K562 (cell line): ENCODE data around the gene FLT1. TPM values are rescaled to one million over a fixed set of nuclear protein-coding genes. Genes with fewer than 3 reads are reported as not detected.

ENCODE experiments used
- CCNT2 ChIP-seq: IDR thresholded peaks from 2 replicates; pipeline ENCODE4 v1.6.1; 2011; ENCODE audit warnings: borderline replicate concordance, low read depth, mild to moderate bottlenecking, moderate library complexity, mixed read lengths, low read length; ENCODE audit not compliant: insufficient read length; ENCODE audit errors: extremely low read depth
- CLOCK ChIP-seq: fragments of 250-450 bp; sonication (Bioruptor Pico); IDR thresholded peaks from 2 replicates; pipeline ENCODE4 v1.4.0; 2020; ENCODE audit warnings: mild to moderate bottlenecking, moderate library complexity, borderline replicate concordance
- CREBBP ChIP-seq: IDR thresholded peaks from one replicate; pipeline ENCODE4 v1.6.1; 2012; ENCODE audit warnings: low read depth, mild to moderate bottlenecking, control low read depth, inconsistent platforms, low read length
- CREM ChIP-seq: IDR thresholded peaks from 2 replicates; pipeline ENCODE4 v1.6.1; 2014; ENCODE audit warnings: antibody characterized with exemption, low read depth
- E2F5 ChIP-seq: sonication (generic); formaldehyde crosslinking; IDR thresholded peaks from 2 replicates; pipeline ENCODE4 v1.8.0; 2022; ENCODE audit warnings: mild to moderate bottlenecking, missing genetic modification reagents
- E2F6 ChIP-seq, 2 experiments: IDR thresholded peaks; 2 replicates each; pipeline ENCODE4 v1.6.1; 2011; ENCODE audit warnings: borderline replicate concordance in 1 of 2, control low read depth in 1 of 2, low read depth in 1 of 2, low read length in 1 of 2, mild to moderate bottlenecking in 1 of 2, mixed read lengths in 1 of 2, moderate library complexity in 1 of 2; ENCODE audit not compliant: insufficient read depth in 1 of 2, insufficient read length in 1 of 2, poor library complexity in 1 of 2, severe bottlenecking in 1 of 2; ENCODE audit errors: extremely low read depth in 1 of 2
- HNRNPK ChIP-seq: fragments of 200-400 bp; formaldehyde crosslinking; IDR thresholded peaks from one replicate; pipeline ENCODE4 v1.6.1; 2018; ENCODE audit warnings: mild to moderate bottlenecking, low read depth, low read length; ENCODE audit not compliant: poor library complexity, severe bottlenecking
- JUNB ChIP-seq: fragments of 450-650 bp; formaldehyde crosslinking; conservative IDR thresholded peaks from 2 replicates; pipeline ENCODE4 v1.4.0; 2020; ENCODE audit warnings: mild to moderate bottlenecking
- KAT2B ChIP-seq: IDR thresholded peaks from one replicate; pipeline ENCODE4 v1.6.1; 2012; ENCODE audit warnings: low read depth, mild to moderate bottlenecking, control low read depth, inconsistent platforms, low read length, moderate library complexity
- PHB ChIP-seq: fragments of 250-450 bp; sonication (Bioruptor Pico); IDR thresholded peaks from 2 replicates; pipeline ENCODE4 v1.5.0; 2021
- RFX5 ChIP-seq: IDR thresholded peaks from 2 replicates; pipeline ENCODE4 v1.6.1; 2011; ENCODE audit warnings: low read depth, mild to moderate bottlenecking, improper control_type of control experiment, low read length
- SNIP1 ChIP-seq: fragments of 450-650 bp; IDR thresholded peaks from 2 replicates; pipeline ENCODE4 v1.7.1; 2017; ENCODE audit warnings: low read depth, mild to moderate bottlenecking
- TOE1 ChIP-seq, 2 experiments: fragments of 450-650 bp in 1 of 2; sonication (generic) in 1 of 2; formaldehyde crosslinking in 1 of 2; IDR thresholded peaks; 2 replicates each; pipeline versions ENCODE4 v1.7.1 to v1.8.0; 2016 to 2022; ENCODE audit warnings: borderline replicate concordance in 2 of 2, mild to moderate bottlenecking in 2 of 2, antibody characterized with exemption in 1 of 2, inconsistent platforms in 1 of 2, low read depth in 1 of 2, missing genetic modification reagents in 1 of 2, moderate library complexity in 1 of 2
- ZBTB17 ChIP-seq: fragments of 450-650 bp; formaldehyde crosslinking; IDR thresholded peaks from 2 replicates; pipeline ENCODE4 v1.4.0; 2020; ENCODE audit warnings: mild to moderate bottlenecking
- ZNF224 ChIP-seq: sonication (generic); formaldehyde crosslinking; IDR thresholded peaks from 2 replicates; pipeline ENCODE4 v1.8.0; 2022; ENCODE audit warnings: mild to moderate bottlenecking, missing genetic modification reagents
- ZNF277 ChIP-seq: fragments of 250-450 bp; sonication (Bioruptor Pico); IDR thresholded peaks from 2 replicates; pipeline ENCODE4 v1.8.0; 2022; ENCODE audit warnings: inconsistent platforms, mild to moderate bottlenecking, moderate library complexity, borderline replicate concordance
- ZNF76 ChIP-seq: fragments of 250-450 bp; sonication (Bioruptor Pico); IDR thresholded peaks from 2 replicates; pipeline ENCODE4 v1.4.0; 2020; ENCODE audit warnings: mild to moderate bottlenecking, moderate library complexity, borderline replicate concordance
- polyA plus RNA-seq, 8 experiments: library from polyadenylated mRNA; depleted of rRNA in 4 of 8; stranded (reverse) in 5 of 8; unstranded in 3 of 8; fragments of >200 nt; fragmentation: Nextera tagmentation in 2 of 8; fragmentation: Illumina TruSeq in 1 of 8; extraction: Ambion mirVana in 2 of 8; extraction: Trizol in 1 of 8; gene quantifications; 2 replicates each; pipeline versions ENCODE4 v1.2.1 to v1.2.3, GENCODE V29; 2011 to 2014; ENCODE audit warnings: inconsistent platforms in 1 of 8, missing spikeins in 1 of 8
- total RNA-seq, 7 experiments: library from RNA; depleted of rRNA in 6 of 7; stranded (reverse); fragments of >200 nt in 6 of 7; fragmentation: Illumina TruSeq in 2 of 7; extraction: Trizol in 2 of 7; gene quantifications; 2 replicates each; pipeline versions ENCODE4 v1.2.1 to v1.2.3, GENCODE V29; 2011 to 2021; ENCODE audit warnings: low replicate concordance in 1 of 7
- TF ChIP-seq, protein P1 (sequence below), 2 experiments: fragments of 450-650 bp; conservative IDR thresholded peaks; 2 replicates each; pipeline ENCODE4 v1.6.1; 2017; ENCODE audit warnings: mild to moderate bottlenecking in 2 of 2, moderate library complexity in 2 of 2

The FLT1 gene
- total and polyA plus RNA-seq, 9 of the 15 experiments (the other 6 are each of a cell fraction or from before 2014, with no cell fraction given): 0.01 to 2.0 (median 0.22) TPM

DNA sequence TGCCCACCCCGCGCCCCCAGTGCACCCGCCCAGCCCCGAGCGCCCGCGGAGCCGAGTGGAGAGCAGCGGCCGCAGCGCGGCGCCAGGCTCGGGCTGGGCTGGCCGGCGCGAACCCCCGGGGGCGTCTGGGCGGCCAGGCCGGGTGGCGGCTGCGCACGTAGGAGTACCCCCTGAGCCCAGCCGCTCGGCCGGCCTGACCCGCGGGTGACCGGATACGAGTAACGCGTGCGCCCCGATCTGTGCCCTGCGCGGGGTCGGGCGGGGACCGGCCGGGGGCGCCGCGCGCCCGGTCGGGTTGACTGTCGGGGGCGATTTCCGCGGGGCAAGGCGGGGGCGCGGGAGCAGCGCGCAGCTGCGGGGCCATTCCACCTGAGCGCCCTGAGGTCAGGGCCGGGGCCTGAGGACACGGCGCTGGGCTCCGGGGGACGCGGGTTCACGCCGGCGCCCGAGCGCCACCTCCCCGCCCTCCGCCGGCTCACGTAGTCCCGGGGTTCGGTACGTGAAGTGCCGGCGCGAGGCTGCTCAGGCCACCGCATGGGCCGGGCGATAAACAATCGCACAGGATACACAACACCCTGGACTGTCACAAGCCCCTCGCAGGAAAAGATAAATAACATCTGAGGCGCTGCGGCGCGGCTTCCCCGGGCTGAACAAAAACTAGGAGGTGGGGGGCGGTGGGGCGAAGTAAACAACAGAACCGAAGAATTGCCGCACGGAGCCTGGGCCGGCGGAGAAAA is 37.6 kb upstream of the FLT1 start (continued):
- TF ChIP-seq ZNF76 (CRISPR knock-in tag) (no peak), RFX5 (no peak), E2F6 (IDR thresholded peaks at IDR 0.05; ENCODE audit: borderline replicate concordance in 1 of 2, extremely low read depth in 1 of 2, insufficient read depth in 1 of 2, insufficient read length in 1 of 2, low read depth in 1 of 2, low read length in 1 of 2, poor library complexity in 1 of 2, severe bottlenecking in 1 of 2) (peak; percentile 29 to 64), ZNF224 (no peak), CREM (peak; percentile 43), CCNT2 (peak; percentile 86), JUNB (CRISPR knock-in tag) (no peak), ZBTB17 (CRISPR knock-in tag) (no peak), CREBBP (no peak), SNIP1 (no peak), PHB (CRISPR knock-in tag) (no peak), KAT2B (no peak), CLOCK (CRISPR knock-in tag) (no peak), E2F5 (CRISPR knock-in tag) (no peak), HNRNPK (no peak), TOE1 (IDR thresholded peaks at IDR 0.05; ENCODE audit: borderline replicate concordance) (peak; percentile 45; the same call in 1 of the 2 replicates), TOE1 (CRISPR knock-in tag; IDR thresholded peaks at IDR 0.05; ENCODE audit: borderline replicate concordance, low read depth) (no peak), ZNF277 (CRISPR knock-in tag) (no peak)
- TF ChIP-seq, protein P1, sequence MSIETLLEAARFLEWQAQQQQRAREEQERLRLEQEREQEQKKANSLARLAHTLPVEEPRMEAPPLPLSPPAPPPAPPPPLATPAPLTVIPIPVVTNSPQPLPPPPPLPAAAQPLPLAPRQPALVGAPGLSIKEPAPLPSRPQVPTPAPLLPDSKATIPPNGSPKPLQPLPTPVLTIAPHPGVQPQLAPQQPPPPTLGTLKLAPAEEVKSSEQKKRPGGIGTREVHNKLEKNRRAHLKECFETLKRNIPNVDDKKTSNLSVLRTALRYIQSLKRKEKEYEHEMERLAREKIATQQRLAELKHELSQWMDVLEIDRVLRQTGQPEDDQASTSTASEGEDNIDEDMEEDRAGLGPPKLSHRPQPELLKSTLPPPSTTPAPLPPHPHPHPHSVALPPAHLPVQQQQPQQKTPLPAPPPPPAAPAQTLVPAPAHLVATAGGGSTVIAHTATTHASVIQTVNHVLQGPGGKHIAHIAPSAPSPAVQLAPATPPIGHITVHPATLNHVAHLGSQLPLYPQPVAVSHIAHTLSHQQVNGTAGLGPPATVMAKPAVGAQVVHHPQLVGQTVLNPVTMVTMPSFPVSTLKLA (conservative IDR thresholded peaks at IDR 0.05): peak; percentile 87 to 88
